ENCODE measurements around the gene AKR1A1.
A peak's percentile ranks its signal among the peaks of the same experiment; 100 is the strongest.
"Not testable (repeated sequence)": the region's sequence is repeated elsewhere in the genome, so short reads cannot be mapped to it uniquely, and the experiment has no call there.

The AKR1A1 gene

GRCh38 chr1:45523516-45523915 lies 27.1 kb upstream of the AKR1A1 start:
- DNase-seq (ENCODE audit: low read depth in 2 of 2), result not testable (repeated sequence)

GRCh38 chr1:45523975-45524374 lies 26.7 kb upstream of the AKR1A1 start:
- DNase-seq (ENCODE audit: low read depth in 2 of 2), result not testable (repeated sequence)

- DNase-seq (ENCODE audit: low read depth in 2 of 2), result no peak
Observed at GRCh38 chr1:45526135-45526644, 24.4 kb upstream of the AKR1A1 start.

- no peak for DNase-seq (ENCODE audit: low read depth in 2 of 2)
Observed at GRCh38 chr1:45530632-45531135, 19.9 kb upstream of the AKR1A1 start.

GRCh38 chr1:45531873-45532272 lies 18.8 kb upstream of the AKR1A1 start:
- no peak for DNase-seq (ENCODE audit: low read depth in 2 of 2)

- DNase-seq (ENCODE audit: low read depth in 2 of 2), result no peak
Observed at GRCh38 chr1:45535988-45536766, 14.4 kb upstream of the AKR1A1 start.

GRCh38 chr1:45536886-45537285 lies 13.7 kb upstream of the AKR1A1 start:
- no peak for DNase-seq (ENCODE audit: low read depth in 2 of 2)

- DNase-seq (ENCODE audit: low read depth in 2 of 2), result no peak
Observed at GRCh38 chr1:45541193-45541592, 9.4 kb upstream of the AKR1A1 start.

GRCh38 chr1:45542591-45542990 lies 8.0 kb upstream of the AKR1A1 start:
- no peak for DNase-seq (ENCODE audit: low read depth in 2 of 2)

- DNase-seq (ENCODE audit: low read depth in 2 of 2), result peak; percentile 43 to 49
Observed at GRCh38 chr1:45543581-45544417, 6.8 kb upstream of the AKR1A1 start.

GRCh38 chr1:45544530-45544929 lies 6.1 kb upstream of the AKR1A1 start:
- no peak for DNase-seq (ENCODE audit: low read depth in 2 of 2)

- no peak for DNase-seq (ENCODE audit: low read depth in 2 of 2)
Observed at GRCh38 chr1:45545019-45545493, 5.6 kb upstream of the AKR1A1 start.

GRCh38 chr1:45545553-45546310 lies 4.9 kb upstream of the AKR1A1 start:
- DNase-seq (ENCODE audit: low read depth in 2 of 2), result no peak

- DNase-seq (ENCODE audit: low read depth in 2 of 2), result no peak
Observed at GRCh38 chr1:45551684-45552083, 1.1 kb downstream of the AKR1A1 start.

GRCh38 chr1:45552331-45552730 lies 1.7 kb downstream of the AKR1A1 start:
- DNase-seq (ENCODE audit: low read depth in 2 of 2), result no peak

- no peak for DNase-seq (ENCODE audit: low read depth in 2 of 2)
Observed at GRCh38 chr1:45554198-45554597, 3.6 kb downstream of the AKR1A1 start.

GRCh38 chr1:45557422-45557944 lies 6.9 kb downstream of the AKR1A1 start:
- no peak for DNase-seq (ENCODE audit: low read depth in 2 of 2)

GRCh38 chr1:45563843-45564242 lies 13.2 kb downstream of the AKR1A1 start:
- DNase-seq (ENCODE audit: low read depth in 2 of 2), result no peak

GRCh38 chr1:45566722-45567121 lies 16.1 kb downstream of the AKR1A1 start:
- DNase-seq (ENCODE audit: low read depth in 2 of 2), result no peak

GRCh38 chr1:45567911-45568310 lies 17.3 kb downstream of the AKR1A1 start:
- no peak for DNase-seq (ENCODE audit: low read depth in 2 of 2)

GRCh38 chr1:45568421-45568820 lies 17.8 kb downstream of the AKR1A1 start:
- no peak for DNase-seq (ENCODE audit: low read depth in 2 of 2)
